GM12892 (cell line): ENCODE measurements around the gene GSG1L.

Source experiments
- DNase-seq: peaks from one replicate; pipeline ENCODE4 v3.0.0; 2011; ENCODE audit not compliant: insufficient read length
- FAIRE-seq: peaks from 2 replicates; lab custom pipeline; 2011; peaks lifted over from hg19 to GRCh38; lab: Jason Lieb, UNC
- POLR2A ChIP-seq: IDR thresholded peaks from 2 replicates; pipeline ENCODE4 v1.6.1; 2011; ENCODE audit warnings: low read depth, low read length, control low read depth
- POLR2AphosphoS5 ChIP-seq: IDR thresholded peaks from 2 replicates; pipeline ENCODE4 v1.6.1; 2011; ENCODE audit warnings: low read depth, low read length, control low read depth
- TAF1 ChIP-seq: IDR thresholded peaks from 2 replicates; pipeline ENCODE4 v1.6.1; 2011; ENCODE audit warnings: low read depth, mild to moderate bottlenecking, control low read depth, low read length, borderline replicate concordance

GSG1L gene

GRCh38 chr16:27759967-27760788 is 303.3 kb downstream of the GSG1L start:
- no peak for TF ChIP-seq POLR2A
- DNase-seq (no peak), FAIRE-seq (no peak)

- DNase-seq (no peak), FAIRE-seq (no peak)
- TF ChIP-seq POLR2A (no peak), POLR2AphosphoS5 (no peak), TAF1 (no peak)
These were observed 304.1 kb downstream of the GSG1L start for GRCh38 chr16:27759301-27759871.

DNA sequence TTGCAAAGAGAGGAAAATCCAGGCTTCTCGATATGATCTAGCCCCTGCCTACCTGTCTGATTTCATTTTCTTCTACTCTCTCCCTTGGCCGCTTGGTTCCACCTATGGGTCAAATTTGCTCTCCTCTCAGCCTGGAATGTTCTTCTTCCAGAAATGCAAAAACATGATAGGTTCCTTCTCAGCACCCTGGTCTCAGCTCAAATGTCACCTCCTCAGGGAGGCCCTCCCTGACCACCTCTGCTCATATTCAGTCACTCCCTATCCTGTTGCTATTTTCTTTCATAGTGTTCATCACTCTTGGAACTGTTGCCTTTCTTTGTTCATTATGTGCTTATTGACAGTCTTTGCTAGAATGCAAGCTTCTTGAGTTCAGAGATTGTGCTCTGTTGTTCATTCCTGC is 305.0 kb downstream of the GSG1L start:
- FAIRE-seq (no peak), DNase-seq (no peak)
- TF ChIP-seq TAF1 (no peak), POLR2AphosphoS5 (no peak), POLR2A (no peak)

DNA sequence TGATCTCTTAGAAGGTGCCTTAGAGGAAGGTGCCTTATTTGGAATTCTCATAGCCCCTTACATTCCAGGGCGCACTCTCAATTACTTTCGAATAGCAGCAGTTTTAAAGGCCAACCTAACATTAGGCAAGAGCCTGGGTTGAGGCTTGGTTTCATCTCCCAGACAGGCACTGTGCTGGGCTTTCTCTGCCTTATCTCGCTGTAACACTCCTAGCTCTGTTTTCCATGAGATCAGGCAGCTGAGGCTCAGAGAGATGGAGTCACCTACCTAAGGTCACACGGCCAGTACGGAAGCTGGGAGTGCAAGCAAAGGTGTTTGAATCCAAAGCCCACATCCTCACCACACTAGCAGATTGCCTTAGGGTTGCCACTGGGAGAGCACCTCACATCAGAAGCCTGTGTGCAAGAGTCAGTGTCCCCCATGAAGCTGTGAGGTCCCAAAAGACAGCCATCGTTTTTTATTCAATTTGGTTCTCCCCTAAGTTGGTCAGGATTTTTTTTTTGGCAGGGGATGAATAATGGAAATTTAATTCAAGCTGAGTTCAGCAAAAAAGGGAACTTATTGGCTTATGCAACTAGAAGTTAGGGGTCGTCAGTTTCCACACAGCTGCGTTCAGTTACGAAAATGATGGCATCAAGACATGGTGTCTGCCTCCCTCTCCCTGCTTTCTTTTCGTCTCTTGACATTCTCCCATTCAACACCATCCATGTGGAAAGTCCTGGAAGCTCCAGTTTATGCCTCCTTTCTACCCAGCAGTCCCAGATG is 307.1 kb downstream of the GSG1L start:
- DNase-seq (no peak), FAIRE-seq (no peak)
- TF ChIP-seq POLR2A (no peak), POLR2AphosphoS5 (no peak), TAF1 (no peak)

DNA sequence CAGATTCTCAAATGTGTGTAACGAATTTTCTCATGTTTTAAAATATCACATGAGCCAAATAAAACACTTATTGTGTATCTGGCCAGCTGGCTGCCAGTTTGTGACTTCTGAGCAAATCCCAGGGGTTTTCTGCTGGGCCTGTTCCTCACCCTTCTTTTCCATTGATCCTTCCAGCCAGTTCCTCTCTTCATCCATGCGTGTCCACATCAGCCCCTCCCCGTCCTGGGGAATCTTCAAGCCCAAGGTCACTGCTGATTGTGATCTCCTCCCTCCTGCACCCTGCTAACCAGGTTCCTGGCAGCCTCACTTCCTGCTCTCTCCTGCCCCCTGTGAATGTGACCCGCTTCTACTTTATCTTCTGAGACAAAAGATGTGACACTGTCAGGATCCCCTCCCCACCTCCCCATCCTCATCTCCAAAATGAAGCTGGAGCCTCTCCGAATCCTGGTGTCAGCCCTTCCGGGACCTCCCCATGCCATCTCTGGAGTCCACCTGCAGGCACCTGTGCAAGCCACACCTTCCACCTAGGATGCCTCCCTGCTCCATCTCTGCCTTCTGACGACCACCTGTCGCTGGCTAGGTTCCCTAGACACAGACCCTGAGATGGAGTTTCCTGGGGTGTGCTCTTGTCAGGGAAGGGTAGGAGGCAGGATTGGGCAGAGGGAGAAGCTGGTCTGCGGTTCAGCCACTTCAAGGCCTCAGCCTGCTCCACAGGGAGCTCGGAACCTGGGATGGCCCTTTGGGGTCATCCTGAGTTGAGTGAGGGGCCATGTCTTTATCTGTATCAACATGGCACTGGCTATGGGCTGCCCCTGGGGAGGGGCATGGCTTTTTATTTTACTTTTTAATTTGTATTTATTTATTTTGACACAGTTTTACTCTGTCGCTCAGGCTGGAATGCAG is 308.5 kb downstream of the GSG1L start:
- TF ChIP-seq POLR2A (no peak), POLR2AphosphoS5 (no peak), TAF1 (no peak)
- DNase-seq (no peak), FAIRE-seq (no peak)

GRCh38 chr16:27753563-27753962 is 310.0 kb downstream of the GSG1L start:
- FAIRE-seq (no peak), DNase-seq (no peak)
- TF ChIP-seq TAF1 (no peak), POLR2A (no peak), POLR2AphosphoS5 (no peak)

DNA sequence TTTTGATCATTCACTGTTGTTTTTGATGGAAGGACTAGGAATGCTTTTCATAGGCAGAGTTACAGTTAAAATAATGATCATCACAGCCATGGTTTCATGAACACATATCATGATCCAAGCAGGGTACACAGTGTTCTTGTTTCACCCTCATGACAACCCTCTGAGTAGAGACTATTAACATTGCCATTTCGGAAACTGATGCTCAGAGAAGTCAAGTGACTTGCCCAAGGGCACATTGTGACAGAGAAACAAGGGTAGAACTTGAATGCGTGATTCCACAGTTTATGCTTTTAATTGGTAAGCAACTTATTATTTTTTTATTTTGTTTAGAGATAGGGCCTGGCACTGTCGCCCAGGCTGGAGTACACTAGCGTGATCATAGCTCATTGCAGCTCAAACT is 311.3 kb downstream of the GSG1L start:
- DNase-seq (no peak), FAIRE-seq (no peak)
- TF ChIP-seq POLR2AphosphoS5 (no peak), POLR2A (no peak), TAF1 (no peak)

- no peak for TF ChIP-seq POLR2A
- TF ChIP-seq POLR2AphosphoS5 = no peak
- TF ChIP-seq TAF1 = no peak
- FAIRE-seq = no peak
- no peak for DNase-seq
These were observed 311.8 kb downstream of the GSG1L start for GRCh38 chr16:27751676-27752075.

DNA sequence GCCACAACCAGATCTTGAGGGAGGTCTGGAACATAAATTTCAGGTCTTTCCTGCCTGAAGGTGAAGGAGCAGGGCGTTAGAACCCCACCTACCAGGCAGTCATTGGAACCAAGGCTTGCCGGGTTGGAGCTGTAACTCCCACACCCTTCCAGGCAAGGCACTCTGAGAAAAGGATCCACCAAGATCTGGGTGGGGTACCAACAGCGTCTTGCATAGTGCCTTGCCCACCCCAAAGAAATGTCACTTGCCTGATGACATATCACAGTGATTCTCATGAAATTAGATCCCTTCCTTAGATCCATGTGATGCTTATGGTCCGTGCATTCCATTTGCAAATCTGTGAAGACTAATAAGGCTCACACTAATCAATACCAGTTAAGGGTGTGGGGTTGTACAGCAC is 312.3 kb downstream of the GSG1L start:
- DNase-seq (no peak), FAIRE-seq (no peak)
- TF ChIP-seq TAF1 (no peak), POLR2AphosphoS5 (no peak), POLR2A (no peak)

DNA sequence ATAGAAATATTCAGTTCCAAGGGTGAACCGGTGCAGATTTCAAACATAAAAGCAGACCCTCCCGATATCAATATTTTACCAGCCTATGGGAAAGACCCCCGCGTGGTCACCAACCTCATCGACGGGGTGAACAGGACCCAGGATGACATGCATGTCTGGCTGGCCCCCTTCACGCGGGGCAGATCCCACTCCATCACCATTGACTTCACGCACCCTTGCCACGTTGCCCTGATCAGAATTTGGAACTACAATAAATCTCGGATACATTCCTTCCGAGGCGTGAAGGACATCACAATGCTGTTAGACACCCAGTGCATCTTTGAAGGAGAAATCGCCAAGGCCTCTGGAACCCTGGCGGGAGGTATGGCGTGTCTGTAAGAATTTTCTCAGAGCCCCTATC is 313.6 kb downstream of the GSG1L start:
- no peak for DNase-seq
- no peak for FAIRE-seq
- TF ChIP-seq POLR2AphosphoS5 (no peak), TAF1 (no peak), POLR2A (no peak)

DNA sequence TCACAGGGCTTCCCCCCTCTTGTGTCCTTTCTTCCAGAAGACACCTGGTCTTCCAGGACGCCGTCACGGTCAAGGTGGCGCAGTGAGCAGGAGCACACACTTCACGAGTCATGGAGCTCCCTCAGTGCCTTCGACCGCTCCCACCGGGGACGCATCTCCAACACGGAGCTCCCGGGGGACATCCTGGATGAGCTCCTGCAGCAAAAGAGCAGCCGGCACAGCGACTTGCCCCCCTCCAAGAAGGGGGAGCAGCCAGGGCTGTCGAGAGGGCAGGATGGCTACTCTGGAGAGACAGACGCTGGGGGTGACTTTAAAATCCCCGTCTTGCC is 314.0 kb downstream of the GSG1L start:
- FAIRE-seq (no peak), DNase-seq (no peak)
- TF ChIP-seq POLR2A = no peak
- TF ChIP-seq TAF1 = no peak
- TF ChIP-seq POLR2AphosphoS5 = no peak
